Stimulated activated CD8-positive, alpha-beta memory T cell treated with anti-CD3 and anti-CD28 coated beads, Interleukin-4, amount 100 ng/mL, for 4 hours (primary cell): ENCODE results near the gene TIMM21.

Experiments
- DNase-seq, 2 donors: peaks; one replicate each; pipeline ENCODE4 v3.0.0-alpha.2; 2020; ENCODE audit warnings: low read depth in 2 of 2, low spot score in 1 of 2

Gene TIMM21

GRCh38 chr18:74146756-74147155 is 1.6 kb upstream of the TIMM21 start:
- no peak for DNase-seq

GRCh38 chr18:74147491-74147778 is 888 bp upstream of the TIMM21 start:
- DNase-seq, result no peak

GRCh38 chr18:74148543-74149070 is 284 bp downstream of the TIMM21 start:
- no peak for DNase-seq

- no peak for DNase-seq
Measured at GRCh38 chr18:74149878-74150277, 1.6 kb downstream of the TIMM21 start.

DNA sequence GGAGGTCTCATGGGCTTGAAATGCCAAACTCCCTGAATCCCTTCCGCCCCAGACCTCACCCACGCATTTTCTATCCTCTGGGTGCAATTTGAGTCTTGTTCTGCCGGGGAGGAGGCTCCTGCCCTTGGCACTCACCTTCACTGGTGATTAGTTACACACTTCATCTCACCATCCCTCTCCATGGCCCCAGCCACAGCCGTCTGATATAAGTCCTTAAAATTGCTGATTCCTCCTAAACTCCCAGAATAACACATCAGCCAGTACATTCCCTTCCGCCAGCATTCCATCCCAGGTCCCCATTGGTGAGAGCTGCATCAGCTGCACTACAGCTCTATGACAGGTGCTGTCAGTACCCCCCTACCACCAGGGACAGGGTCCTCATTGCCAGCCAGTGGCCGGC is 3.9 kb downstream of the TIMM21 start:
- no peak for DNase-seq

DNA sequence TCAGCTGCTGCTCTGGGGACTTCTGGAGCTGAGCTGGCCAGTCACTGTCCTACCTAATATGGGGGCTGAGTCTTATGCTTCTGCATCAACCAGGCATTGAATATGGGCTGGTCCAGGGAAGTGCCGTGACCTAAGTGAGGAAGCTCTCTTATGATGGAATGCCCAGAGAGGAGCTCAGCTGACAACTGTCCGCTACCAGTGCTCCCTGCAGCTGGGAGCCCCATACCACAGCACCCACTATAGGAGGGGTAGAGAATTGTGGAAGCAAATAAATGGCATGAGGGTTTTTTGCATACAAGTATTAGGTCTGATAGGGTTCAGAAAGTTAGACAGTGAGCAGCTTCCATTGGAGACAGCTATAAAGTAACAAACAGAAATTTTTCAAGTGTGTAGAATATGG is 4.5 kb downstream of the TIMM21 start:
- DNase-seq, result no peak

DNA sequence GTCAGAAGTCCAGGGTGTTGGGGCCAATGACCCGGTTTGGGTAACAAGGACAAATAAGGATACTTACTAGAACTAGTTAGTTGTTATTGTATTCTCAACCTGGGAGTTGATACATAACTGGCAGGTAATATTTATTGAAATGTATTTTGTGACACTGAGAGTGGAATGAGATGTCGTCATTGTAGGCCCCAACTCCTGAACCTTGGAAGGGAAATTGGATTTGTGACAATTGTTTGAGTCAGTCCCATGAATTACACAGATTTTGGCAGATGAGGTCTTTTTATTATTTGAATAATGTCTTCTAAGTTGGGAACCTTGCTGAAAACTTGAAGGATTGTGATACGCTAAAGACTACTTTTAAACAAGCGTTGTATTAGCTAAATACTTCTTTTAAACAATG is 5.1 kb downstream of the TIMM21 start:
- DNase-seq, result no peak

- no peak for DNase-seq
Measured at GRCh38 chr18:74153793-74154192, 5.5 kb downstream of the TIMM21 start.

DNA sequence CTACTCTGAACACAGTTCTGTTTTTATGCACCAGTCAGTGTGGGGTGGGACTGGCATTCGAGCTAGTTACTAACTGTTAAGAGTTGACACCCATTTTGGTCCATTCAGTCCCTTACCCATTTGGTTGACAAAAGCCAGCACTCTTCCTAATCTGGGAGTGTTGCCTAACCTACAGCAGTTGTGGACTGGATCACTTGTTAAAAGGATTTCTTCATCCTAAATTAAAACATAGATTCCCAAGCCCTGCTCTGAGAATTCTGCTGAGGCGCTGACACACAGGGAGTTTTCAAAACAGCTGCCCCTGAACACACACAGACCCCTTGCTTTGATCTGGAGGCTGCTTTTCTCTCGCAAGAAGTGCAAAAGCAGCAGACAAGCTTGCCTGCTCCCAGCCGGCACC is 6.4 kb downstream of the TIMM21 start:
- no peak for DNase-seq

- DNase-seq, result no peak
Measured at GRCh38 chr18:74155276-74155675, 7.0 kb downstream of the TIMM21 start.

GRCh38 chr18:74163019-74163660 is 14.8 kb downstream of the TIMM21 start:
- DNase-seq, result no peak

DNA sequence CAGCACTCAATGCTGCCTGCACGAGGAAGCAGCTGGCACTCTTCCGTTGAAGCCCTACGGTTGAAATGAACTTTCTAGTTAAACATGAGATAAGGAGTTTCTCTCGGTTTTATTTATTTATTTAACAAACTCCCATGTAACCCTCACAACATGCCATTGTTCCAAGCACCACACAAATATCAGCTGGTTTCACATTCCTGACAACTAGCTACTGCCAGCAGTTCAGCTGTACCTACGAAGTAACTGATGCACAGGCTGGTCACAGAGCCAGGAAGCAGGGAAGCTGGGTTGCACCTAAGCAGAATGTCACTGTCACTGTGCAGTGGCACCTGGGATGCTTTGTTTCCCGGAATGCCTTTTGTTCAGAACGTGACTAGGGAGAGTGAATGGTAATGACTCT is 18.1 kb downstream of the TIMM21 start:
- DNase-seq, result no peak

DNA sequence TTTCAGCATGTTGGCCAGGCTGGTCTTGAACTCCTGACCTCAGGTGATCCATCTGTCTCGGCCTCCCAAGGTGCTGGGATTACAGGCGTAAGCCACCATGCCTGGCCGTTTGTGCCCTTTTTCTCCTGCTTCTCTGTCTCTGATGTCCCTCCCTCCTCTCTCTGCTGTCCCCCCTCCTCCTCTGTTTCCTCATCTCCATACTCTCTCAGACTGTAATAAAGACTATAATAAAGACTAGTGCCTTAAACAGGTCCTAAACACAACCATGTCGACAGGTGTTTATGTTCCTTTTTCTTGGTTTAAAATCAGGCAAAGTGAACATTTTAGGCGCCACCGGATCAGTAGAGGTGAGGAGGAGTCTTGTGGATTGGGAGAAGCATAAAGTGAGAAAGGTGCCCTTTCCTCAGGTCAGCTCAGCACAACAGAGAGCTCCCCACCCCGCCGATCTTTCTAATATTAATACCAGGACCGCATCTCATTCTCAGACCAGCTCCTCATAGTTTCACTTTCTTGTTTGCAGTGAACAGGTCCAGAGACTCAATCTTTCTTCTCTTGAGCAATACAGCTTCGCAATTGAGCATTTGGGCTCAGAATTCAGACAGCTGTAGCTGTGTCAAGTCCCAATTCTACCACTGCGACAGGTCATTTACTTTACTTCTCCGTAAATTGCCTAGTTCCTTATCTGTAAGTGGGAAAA is 23.7 kb downstream of the TIMM21 start:
- no peak for DNase-seq

DNA sequence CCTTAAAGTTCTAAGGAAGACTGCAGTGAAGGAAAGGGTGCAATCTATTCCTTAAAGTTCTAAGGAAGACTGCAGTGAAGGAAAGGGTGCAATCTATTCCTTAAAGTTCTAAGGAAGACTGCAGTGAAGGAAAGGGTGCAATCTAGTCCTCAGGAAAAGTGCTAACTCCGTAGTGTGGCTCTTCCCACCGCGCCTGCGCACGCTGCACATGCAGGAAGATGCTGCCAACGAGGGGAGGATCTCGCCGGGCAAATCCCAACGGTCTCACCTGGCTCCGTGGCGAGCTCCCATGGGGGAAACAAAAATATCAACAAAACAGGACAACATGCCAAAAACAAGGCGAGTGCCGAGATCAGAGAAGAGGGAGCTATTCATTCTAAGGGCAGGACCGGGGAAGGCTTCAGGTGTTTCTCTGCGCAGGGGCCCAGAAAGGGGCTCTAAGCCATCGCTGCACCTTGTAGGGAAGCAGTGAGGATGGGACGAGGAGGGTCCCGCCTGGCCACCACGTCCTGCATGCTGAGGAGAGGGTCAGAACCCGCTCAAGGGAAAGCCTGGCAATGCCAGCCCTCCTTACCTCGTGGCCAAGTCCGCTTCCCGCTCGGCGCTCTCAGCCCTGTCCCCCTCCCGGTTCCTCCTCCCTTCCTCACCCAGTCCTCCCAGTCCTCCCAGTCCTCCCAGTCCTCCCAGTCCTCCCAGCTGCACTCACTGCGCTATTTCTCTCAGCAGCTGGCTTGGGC is 24.5 kb downstream of the TIMM21 start:
- DNase-seq, result no peak

GRCh38 chr18:74173434-74173750 is 25.1 kb downstream of the TIMM21 start:
- DNase-seq, result no peak

DNA sequence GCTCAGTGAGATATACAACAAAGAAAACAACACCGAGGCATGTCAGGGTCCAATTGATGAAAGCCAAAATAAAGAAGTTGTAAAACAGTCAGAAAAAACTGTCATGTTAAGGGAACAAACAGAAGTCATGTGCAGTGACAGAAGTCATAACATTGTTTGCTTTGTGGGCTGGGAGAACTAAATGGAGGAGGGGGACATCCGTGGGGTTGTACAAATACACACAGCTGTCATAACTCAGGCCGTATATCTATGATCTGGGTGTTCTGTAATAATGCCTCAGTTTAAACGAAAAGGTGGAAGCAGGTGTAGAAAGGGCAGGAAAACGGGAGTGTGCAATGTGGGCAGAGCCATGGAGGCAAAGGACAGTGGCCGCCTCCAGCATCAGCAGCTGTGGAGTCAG is 27.3 kb downstream of the TIMM21 start:
- DNase-seq, result no peak

- no peak for DNase-seq
Measured at GRCh38 chr18:74178884-74179283, 30.6 kb downstream of the TIMM21 start.

DNA sequence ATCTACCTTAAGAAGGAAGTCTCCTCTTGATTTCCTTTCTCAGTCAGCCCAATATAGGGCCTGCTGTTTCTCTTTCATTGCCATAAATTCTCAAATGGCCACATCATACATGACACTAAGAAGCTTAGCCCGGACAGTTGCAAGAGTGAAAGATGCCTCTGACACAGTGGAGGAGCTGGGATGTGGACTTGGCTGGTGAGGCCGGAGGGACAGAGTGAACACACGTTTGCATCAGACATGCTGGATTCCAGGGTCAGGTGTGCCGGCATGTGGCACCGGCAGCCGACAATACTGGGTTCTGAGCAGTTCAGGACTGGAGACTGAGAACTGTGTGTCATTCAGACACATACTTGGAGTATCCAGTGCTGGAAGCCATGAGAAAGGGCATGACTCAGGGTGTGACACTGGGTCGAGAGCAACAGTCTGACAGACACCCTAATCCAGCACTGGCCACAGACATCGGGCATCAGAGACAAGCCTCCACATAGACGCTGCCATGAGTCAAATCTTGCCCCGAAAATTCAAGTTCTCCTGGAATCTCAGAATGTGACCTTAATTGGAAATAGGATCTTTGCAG is 31.4 kb downstream of the TIMM21 start:
- DNase-seq, result no peak

- DNase-seq, result no peak
Measured at GRCh38 chr18:74182335-74182734, 34.0 kb downstream of the TIMM21 start.

DNA sequence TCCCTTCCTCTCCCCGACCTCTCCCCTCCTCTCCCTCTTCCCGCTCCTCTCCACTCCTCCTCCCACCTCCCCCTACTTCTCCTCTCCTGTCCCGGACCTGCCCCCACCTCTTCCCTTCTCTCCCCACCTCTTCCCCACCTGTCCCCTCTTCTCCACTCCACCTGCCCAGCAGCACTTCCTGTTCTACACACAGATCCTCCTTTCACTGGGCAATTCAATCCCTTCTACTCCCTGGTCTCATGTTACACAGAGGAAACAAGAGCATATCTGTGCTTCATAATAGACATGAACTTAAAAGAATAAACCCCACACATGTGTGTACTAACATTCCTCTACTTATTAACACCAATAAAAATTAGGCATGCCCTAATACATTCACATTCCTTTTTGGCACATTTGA is 34.8 kb downstream of the TIMM21 start:
- DNase-seq, result no peak

DNA sequence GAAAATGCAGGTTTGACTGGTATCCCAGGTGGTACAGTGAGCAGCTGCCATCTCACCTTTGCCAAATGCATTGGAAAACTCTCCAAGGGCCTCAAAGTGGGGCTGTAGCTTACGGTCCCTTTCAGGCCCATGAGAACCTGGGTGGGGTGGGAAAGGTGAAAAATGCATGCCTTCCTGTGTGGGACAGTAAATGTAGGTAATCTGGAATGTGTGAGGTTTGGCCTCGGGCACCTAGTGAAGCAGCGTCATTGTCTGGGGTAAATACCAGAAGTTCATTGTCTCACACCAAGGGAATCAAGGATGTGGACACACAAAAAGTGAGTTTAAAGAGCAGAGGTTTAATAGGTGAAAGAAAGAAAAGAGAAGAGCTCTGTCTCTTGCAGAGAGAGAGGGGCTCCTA is 36.6 kb downstream of the TIMM21 start:
- no peak for DNase-seq

- no peak for DNase-seq
Measured at GRCh38 chr18:74185860-74186259, 37.5 kb downstream of the TIMM21 start.
